ENCODE measurements around the gene BCAR1.

- TF ChIP-seq EZH2phosphoT487 (IDR thresholded peaks at IDR 0.05; ENCODE audit: borderline replicate concordance) (no peak), CTCF (conservative IDR thresholded peaks at IDR 0.05; ENCODE audit: low read length) (no peak)
These were observed 6.7 kb upstream of the BCAR1 start for GRCh38 chr16:75257886-75258806.
